Coronary artery (tissue), 2 donors: ENCODE results near the gene GRP.

Experiments
- DNase-seq: peaks from one replicate; pipeline ENCODE4 v3.0.0-alpha.2; 2017; ENCODE audit warnings: low spot score
- H3K27ac ChIP-seq, 2 donors: fragments of 200-600 bp; sonication (generic); one replicate each; pipeline ENCODE4 v1.5.1; 2016 to 2019
- H3K4me3 ChIP-seq: fragments of 200-600 bp; sonication (generic); 2 replicates; pipeline ENCODE4 v1.5.1; 2016; ENCODE audit warnings: mild to moderate bottlenecking, moderate library complexity
- TF ChIP-seq, protein P1 (sequence below): fragments of 200-600 bp; sonication (generic); IDR thresholded peaks from one replicate; pipeline ENCODE4 v1.5.1; 2019; ENCODE audit warnings: antibody characterized with exemption

The GRP gene

GRCh38 chr18:59272221-59272888 lies 52.4 kb downstream of the GRP start:
- H3K27ac ChIP-seq = no peak overlapping the region
- DNase-seq = no peak
- TF ChIP-seq, protein P1, sequence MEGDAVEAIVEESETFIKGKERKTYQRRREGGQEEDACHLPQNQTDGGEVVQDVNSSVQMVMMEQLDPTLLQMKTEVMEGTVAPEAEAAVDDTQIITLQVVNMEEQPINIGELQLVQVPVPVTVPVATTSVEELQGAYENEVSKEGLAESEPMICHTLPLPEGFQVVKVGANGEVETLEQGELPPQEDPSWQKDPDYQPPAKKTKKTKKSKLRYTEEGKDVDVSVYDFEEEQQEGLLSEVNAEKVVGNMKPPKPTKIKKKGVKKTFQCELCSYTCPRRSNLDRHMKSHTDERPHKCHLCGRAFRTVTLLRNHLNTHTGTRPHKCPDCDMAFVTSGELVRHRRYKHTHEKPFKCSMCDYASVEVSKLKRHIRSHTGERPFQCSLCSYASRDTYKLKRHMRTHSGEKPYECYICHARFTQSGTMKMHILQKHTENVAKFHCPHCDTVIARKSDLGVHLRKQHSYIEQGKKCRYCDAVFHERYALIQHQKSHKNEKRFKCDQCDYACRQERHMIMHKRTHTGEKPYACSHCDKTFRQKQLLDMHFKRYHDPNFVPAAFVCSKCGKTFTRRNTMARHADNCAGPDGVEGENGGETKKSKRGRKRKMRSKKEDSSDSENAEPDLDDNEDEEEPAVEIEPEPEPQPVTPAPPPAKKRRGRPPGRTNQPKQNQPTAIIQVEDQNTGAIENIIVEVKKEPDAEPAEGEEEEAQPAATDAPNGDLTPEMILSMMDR = no peak
- peak overlapping the region; percentile 62 for H3K4me3 ChIP-seq

DNA sequence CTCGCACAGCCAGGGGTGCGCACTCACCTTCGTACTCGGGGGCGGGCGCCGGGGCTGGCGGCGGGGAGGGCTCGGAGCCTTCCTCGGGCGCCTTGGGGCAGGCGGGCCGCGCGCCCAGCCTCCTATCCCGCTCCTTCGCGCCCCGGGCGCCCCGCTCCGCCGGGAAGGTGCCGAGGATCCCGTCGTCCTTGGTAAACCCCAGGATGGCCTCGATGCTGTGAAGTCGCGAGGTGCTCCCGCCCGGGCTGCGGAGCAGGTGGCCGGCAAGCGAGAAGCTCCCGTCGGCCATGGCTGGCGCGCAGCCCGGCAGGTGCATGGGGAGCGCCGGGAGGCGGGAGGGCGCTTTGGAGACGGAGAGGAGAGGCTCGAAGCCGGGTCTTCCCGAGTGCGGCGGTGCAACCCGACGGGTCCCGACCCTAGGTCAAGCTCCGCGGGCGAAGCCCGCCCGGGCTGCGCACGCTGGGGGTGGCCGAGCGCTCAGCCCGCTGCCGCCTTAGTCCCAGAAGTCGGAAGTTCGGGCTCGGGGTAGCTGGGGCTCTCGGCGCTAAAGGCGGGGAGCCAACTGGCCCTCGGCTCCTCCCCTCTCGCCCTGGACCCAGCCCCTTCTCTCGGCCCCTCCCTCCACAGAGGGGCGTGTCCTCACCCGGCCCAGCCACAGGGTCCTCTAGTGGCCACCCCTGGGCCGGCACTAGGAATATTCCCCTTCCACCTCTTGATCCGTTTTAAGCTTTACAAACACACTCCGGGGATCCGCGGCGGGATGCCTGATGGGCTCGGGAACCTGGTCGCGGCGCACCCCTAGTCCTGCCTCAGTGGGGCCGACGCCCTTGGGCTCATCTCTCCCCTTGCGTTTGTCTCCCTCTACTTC lies 53.2 kb downstream of the GRP start, which contains the start of gene RAX:
RAX (minus strand) TSS at position 564 of the 868 bp plus-strand sequence; CDS start at position 316, 248 bp downstream.
- TF ChIP-seq, protein P1 = no peak
- H3K4me3 ChIP-seq = peak within 1 kb of the TSS; percentile 62

DNA sequence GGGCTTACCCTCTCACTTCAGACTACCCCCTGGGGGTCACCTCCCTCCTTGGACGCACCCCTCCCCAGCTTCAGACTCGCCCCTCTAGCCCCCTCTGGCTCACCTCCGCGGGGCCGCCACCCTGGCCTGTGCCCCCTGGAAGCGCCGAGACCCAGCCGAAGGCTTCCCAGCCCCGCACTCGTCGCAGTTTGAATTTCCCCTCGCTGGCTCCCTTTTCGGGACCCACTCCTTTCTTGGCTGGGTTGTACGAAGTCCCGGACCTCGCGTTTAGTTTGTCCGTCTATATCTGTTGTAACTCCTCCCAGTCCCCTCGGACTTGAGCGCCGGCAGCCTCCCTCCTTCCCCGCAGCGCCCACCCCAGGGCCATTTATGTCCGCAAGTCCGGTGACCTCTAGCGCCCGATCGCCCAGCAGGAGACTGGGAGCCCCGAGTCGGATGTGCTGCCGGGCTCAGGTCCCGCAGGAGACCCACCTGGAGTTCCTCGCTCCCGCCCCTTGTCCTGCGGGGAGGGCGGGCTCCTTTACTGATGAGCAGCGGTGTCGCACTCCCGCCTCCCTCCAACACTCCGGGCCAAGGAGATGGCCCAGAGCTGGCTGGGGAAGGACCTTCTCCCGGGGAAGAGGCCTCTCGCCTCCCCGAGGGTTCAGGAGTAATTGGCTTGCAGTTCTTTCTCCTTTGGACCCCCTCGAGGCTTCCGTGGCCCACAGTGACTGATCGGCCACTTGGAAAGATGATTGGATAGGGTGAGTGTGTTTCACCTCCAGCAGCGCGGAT lies 54.0 kb downstream of the GRP start:
- H3K27ac ChIP-seq = no peak overlapping the region
- H3K4me3 ChIP-seq = peak overlapping the region; percentile 62
- no peak for DNase-seq
- TF ChIP-seq, protein P1 = no peak

More for the DNA sequence above, 53.2 kb downstream of the GRP start, which contains the start of gene RAX:
- H3K27ac ChIP-seq = no peak within 1 kb of the TSS
- no peak for DNase-seq

GRCh38 chr18:59274533-59274928 lies 54.6 kb downstream of the GRP start:
- H3K4me3 ChIP-seq = no peak overlapping the region
- TF ChIP-seq, protein P1 = no peak
- H3K27ac ChIP-seq = no peak overlapping the region
- DNase-seq = no peak

- Histone ChIP-seq H3K4me3 (no peak overlapping the region), H3K27ac (no peak overlapping the region)
- TF ChIP-seq, protein P1 = no peak
- no peak for DNase-seq
Measured at GRCh38 chr18:59275406-59275949, 55.5 kb downstream of the GRP start.

GRCh38 chr18:59276047-59276446 lies 56.1 kb downstream of the GRP start:
- Histone ChIP-seq H3K4me3 (no peak overlapping the region), H3K27ac (no peak overlapping the region)
- DNase-seq = no peak
- TF ChIP-seq, protein P1 = no peak
